Eye (tissue), 1 donor: ENCODE results near the gene RNASEH1.
A peak's percentile ranks its signal among the peaks of the same experiment; 100 is the strongest.

Experiments
- DNase-seq: peaks from one replicate; pipeline ENCODE4 v3.0.0-alpha.2; 2015

RNASEH1 gene

GRCh38 chr2:3545788-3546478 lies 12.2 kb downstream of the RNASEH1 start:
- DNase-seq: no peak

DNA sequence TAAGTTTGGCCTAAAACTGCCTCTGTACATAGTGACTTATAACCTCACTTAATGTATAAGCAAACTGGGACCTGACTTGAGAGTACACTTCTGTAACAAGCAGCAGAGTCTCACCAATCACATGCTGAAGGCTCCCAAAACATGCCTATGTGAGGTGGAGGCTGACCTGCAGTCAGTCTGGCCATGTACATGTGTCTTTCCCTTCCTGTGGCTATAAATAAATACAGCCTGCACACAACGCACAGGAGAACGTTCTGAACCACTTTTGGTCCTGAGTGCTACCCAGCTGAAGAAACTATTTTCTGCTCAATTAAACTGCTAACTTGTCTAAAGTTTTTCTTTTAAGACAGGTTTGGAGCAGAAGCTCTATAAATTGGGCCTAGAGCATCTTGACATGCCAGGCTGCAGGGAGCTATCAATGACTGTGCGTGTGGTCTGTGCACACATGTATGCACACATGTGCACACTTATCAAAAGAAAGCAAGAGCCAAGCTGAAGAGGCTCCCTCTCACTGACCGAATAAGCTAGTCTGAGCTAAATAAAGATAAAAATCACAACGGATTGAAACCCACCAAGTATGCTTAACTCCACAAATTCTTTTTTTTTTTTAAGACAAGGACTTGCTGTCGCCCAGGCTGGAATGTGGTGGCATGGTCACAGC lies 15.0 kb downstream of the RNASEH1 start:
- no peak for DNase-seq

GRCh38 chr2:3542107-3542506 lies 16.0 kb downstream of the RNASEH1 start:
- DNase-seq: no peak

- no peak for DNase-seq
Observed at GRCh38 chr2:3539836-3540235, 18.3 kb downstream of the RNASEH1 start.

DNA sequence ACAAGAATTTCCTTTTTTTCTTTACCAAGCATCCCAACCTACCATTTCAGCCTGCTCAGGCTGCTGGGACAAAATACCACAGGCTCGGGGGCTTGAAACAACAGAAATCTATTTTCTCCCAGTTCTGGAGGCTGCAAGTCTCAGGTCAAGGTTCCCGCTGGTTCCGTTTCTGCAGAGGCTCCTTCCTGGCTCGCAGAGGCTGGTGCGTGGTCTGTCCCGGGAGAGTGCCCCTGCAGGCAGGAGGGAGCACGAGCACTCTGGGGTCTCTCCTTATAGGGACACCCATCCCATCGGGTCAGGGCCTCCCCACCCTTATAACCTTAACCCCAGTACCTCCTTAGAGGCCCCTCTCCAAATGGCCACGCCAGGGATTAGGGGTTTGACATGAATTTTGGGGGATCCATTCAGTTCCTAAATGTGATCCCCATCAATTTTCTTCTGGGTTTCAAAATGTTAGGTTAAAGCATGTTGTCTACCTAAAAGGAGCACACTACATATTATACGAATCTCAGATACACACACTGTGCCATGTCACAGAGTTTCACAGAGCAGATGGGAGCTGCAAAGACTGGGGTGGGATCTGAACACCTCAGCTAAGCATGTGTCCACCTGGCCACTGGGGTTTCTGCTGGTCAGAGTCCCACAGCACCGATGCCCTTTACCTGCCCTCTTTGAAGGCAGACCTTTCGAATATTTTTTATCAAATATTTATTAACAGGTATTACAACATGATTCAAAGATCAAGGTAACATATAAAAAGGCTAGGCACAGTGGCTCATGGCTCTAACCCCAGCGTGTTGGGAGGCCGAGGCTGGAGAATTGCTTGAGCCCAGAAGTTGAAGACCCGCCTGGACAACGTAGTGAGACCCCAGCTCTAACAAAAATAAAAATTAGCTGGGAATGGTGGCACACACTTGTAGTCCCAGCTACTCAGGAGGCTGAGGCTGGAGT lies 21.2 kb downstream of the RNASEH1 start:
- DNase-seq: peak; percentile 45

DNA sequence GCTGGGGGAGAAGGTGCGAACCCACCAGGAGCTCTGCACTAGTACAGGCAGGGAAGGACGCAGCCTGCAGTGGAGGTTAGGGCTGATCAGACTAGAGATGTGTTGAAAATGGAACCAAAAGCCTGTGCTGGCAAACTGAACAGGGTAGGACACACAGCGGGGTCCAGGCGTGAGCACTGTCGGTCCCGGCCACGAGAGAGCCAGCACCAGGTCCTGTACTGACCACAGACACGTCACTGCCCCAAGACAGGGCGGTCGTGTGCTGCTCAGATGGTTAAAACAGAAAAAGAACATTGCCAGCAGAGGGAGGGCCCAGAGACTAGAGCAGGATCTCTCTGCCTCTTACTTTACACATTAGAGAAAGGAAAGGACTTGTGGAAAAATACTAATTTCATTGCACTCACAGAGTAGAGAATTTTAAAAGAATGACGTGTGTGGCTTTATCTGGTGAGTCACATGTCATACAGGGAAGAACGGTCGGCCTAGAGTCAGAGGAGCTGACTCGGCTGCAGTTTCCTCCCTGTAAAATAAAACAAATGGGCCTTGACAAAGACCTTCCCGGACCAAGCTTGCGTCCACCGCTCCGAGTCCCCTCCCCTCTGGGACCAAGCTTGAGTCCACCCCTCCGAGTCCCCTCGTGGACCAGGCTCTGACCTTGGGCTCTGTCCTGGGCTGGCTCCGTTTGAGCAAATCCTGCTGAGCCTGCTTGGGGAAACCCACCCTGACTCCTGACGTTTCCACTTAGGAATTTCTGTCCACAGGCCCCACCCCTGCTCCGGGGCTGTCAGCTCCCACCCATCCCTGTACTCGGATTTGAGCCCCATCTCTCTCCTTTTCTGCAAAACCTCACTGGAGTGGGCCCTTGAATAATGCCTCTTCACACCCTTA lies 22.1 kb downstream of the RNASEH1 start:
- peak; percentile 69 for DNase-seq

DNA sequence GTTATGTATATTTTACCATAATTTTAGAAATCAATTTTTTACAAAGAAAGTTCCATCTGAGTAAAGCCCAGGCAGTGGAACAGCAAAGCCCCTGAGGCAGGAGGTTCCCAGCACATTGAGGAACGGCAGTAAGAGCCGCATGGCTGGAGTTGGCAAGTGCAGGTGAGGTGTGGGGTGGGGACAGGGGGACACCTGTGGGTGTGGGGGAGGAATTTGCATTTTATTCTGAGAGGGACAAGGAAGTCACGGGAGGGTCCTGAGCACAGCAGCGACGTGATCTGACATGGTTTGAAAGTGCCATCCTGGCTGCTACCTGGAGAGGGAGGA lies 22.7 kb downstream of the RNASEH1 start:
- DNase-seq: no peak

DNA sequence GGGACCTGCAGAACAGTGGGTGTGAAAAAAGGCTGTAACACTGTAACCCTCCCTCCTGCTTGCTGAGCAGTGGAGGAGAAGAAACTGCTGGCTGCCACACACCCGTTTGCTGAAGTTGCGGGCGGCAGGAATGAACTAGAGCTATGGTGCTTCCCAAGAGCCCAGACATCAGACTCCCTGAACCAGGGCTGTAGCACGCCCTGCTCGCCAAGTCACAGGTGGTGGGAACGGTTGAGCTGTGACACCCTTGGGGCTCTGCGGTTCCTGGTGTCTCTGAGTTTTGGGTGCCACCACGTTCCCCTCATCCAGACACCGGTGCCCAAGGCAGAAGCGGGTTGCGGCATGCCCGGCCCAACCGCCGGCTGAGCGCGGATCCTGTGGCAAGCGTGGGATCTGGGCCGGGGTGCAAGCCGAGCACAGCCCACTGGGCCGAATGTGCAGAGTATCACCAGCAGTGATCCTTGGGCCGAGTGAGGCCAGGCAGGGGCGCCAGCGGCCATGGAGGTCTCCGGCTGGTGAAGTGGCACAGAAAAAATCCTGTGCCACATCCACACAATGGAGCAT lies 23.8 kb downstream of the RNASEH1 start:
- DNase-seq: no peak

- DNase-seq: no peak
Observed at GRCh38 chr2:3533836-3534235, 24.3 kb downstream of the RNASEH1 start.

DNA sequence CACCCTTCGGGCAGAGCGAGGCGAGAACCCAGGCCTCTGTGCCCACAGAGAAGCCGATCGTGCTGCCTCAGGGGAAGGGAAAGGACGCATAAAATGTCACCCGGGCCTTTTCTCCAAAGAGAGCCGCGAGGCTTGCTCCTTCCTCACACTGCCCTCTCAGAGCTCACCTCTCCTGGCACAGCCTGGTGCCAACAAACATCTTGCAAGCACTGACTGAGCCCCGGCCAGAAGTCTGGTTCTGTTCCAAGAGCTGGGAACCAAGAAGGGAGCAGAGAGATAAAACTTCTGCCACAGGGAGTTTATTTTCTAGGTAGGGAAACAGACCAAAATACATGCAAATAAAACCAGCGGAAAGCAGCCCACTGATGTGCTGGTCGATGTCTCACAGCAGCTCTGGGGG lies 25.2 kb downstream of the RNASEH1 start:
- no peak for DNase-seq

GRCh38 chr2:3529316-3530025 lies 28.7 kb downstream of the RNASEH1 start:
- DNase-seq: no peak

GRCh38 chr2:3527886-3528785 lies 30.0 kb downstream of the RNASEH1 start:
- no peak for DNase-seq

- no peak for DNase-seq
Observed at GRCh38 chr2:3526871-3527270, 31.3 kb downstream of the RNASEH1 start.

DNA sequence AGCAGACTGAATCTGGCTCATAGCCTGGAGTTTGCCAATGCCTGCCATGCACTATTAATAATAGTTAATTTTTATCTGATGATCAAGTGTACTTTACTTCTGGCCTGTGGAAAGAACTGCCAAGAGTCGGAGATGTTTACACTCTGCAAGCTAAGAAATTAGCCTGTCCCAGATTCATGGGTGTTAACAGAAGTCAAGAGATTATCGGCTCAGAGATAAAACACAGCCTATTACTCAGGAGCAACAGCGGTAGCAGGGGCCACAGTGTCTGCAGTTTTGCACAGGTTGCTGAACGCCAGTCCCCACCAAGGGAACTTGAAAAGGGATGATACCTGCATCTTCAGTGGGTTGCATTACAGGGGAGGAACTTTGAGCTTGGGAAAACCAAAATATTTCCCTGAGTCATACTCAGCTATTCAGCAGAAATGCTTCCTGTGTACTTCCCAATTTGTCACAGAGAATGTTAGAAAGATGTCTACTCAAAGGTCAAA lies 34.5 kb downstream of the RNASEH1 start:
- no peak for DNase-seq

DNA sequence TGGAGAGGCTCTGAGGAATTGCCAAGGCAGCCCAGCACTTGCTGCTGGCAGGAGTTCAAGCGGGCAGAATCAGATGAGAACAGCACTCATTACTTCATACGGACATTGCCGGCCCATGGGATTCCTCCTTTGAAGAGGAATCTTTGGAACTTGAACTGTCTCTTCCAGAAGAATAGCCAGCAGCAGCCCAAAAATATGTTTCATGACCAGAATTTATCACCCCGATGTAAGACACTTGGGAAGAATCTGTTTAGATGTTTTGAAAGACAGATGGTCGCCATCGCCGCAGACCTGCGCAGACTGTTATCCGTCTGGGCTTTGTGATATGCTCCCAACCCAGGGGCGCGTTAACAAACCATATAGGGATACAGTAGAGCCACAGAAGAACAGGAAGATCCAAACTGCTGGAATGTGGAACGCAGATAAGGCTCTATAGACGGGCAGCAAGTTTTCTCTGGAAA lies 35.1 kb downstream of the RNASEH1 start:
- no peak for DNase-seq

- DNase-seq: no peak
Observed at GRCh38 chr2:3520591-3520990, 37.5 kb downstream of the RNASEH1 start.

GRCh38 chr2:3519255-3520205 lies 38.6 kb downstream of the RNASEH1 start, which contains the start of gene ADI1:
Gene ADI1 (minus strand): TSS chr2:3519531. CDS start chr2:3519487, 44 bp downstream.
- peak; percentile 92 for DNase-seq

- peak; percentile 99 for DNase-seq
Observed at GRCh38 chr2:3518496-3519254, 39.5 kb downstream of the RNASEH1 start.
